Measurements from ENCODE around the gene DAB1. TPM values are rescaled to one million over a fixed set of nuclear protein-coding genes. Genes with fewer than 3 reads are reported as not detected.

Gene DAB1
- total and polyA plus RNA-seq, 10 of the 15 experiments (the other 5 are each of a cell fraction or from before 2014, with no cell fraction given), result 0.02 to 0.10 (median 0.03) TPM; not detected in 5

- TF ChIP-seq TCF7 (IDR thresholded peaks at IDR 0.05; ENCODE audit: borderline replicate concordance), result no peak
- TF ChIP-seq MTA2 (IDR thresholded peaks at IDR 0.05; ENCODE audit: low read depth), result no peak
- TF ChIP-seq NFYA (IDR thresholded peaks at IDR 0.05; ENCODE audit: borderline replicate concordance, low read depth, low read length), result no peak
- no peak for TF ChIP-seq RUNX3 (IDR thresholded peaks at IDR 0.05; ENCODE audit: low read length)
- no peak for TF ChIP-seq CHD1 (IDR thresholded peaks at IDR 0.05; ENCODE audit: low read depth, low read length)
- TF ChIP-seq ETV6 (conservative IDR thresholded peaks at IDR 0.05 in 1 of 2, IDR thresholded peaks at IDR 0.05 in 1 of 2; ENCODE audit: borderline replicate concordance in 1 of 2, low read depth in 1 of 2), result no peak
- no peak for TF ChIP-seq USF2 (IDR thresholded peaks at IDR 0.05; ENCODE audit: borderline replicate concordance, low read depth, low read length)
- TF ChIP-seq CBX3 (IDR thresholded peaks at IDR 0.05; ENCODE audit: borderline replicate concordance, low read depth), result no peak
These were observed 13.4 kb downstream of the DAB1 start (continued) for GRCh38 chr1:57410508-57410907.

DNA sequence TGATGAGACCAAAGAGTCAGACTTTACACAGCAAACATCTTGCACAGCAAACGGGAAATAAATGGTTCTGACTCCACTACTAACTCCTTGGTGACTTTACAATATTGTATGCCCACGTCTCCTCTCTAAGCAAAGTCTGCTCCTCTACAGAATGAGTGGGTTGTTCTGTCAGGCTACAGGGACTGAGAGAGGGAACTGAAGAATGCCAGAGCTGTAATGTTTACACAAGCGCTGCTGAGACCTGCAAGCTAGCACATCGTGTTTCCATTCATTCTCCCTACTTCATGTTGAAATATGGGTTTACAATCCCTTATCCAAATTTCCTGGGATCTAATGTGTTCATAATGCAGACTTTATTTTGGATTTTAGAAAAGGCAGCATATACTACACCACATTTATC lies 15.9 kb downstream of the DAB1 start:
- H3K4me2 ChIP-seq (ENCODE audit: control insufficient read depth, insufficient read depth), result no peak overlapping the region
- H3K27ac ChIP-seq (ENCODE audit: control insufficient read depth, insufficient read depth), result no peak overlapping the region
- no peaks in the 10 kb centered on the region for H3K27me3 ChIP-seq (replicated peaks in 1 of 2; ENCODE audit: control insufficient read depth in 2 of 2, insufficient read depth in 2 of 2, low read length in 1 of 2)
- H3K4me1 ChIP-seq (ENCODE audit: control insufficient read depth, insufficient read depth, low read length), result no peaks in the 10 kb centered on the region
- no peak for ATAC-seq
- no TSS peak for BruUV-seq (replicated peaks)
- POLR2A ChIA-PET, result no interaction called here
- CTCF ChIA-PET, result no interaction called here
- SMC1A ChIA-PET (ENCODE audit: uncharacterized antibody, unreplicated experiment), result no interaction called here
- intact Hi-C loops (cut with micrococcal nuclease; ENCODE audit: unreplicated experiment) (no loop called here), in situ Hi-C loops (cut with MboI) (no loop called here)
- no peak overlapping the region for H2AFZ ChIP-seq (ENCODE audit: control insufficient read depth, low read depth, low read length)
- no peak for DNase-seq (ENCODE audit: low read depth, low spot score)
- no peaks in the 10 kb centered on the region for H3K36me3 ChIP-seq (ENCODE audit: control insufficient read depth in 2 of 2, insufficient read depth in 2 of 2, low read length in 1 of 2)
- H3K4me3 ChIP-seq, result no peak overlapping the region
- H4K20me1 ChIP-seq (ENCODE audit: control insufficient read depth, insufficient read depth), result no peaks in the 10 kb centered on the region
- no peaks in the 10 kb centered on the region for H3K79me2 ChIP-seq (ENCODE audit: control insufficient read depth, insufficient read depth, low read length)
- no peaks in the 10 kb centered on the region for H3K9me3 ChIP-seq (replicated peaks; ENCODE audit: control insufficient read depth, insufficient read depth, low read length)
- no peak for FAIRE-seq
- WGBS (ENCODE audit: insufficient coverage, insufficient replicate concordance, low lambda C conversion rate, missing lambda C conversion rate), result 17% methylated on average over 4 of the region's 4 CpGs
- RAD21 ChIA-PET (ENCODE audit: unreplicated experiment), result no interaction called here
- H3K9ac ChIP-seq (ENCODE audit: control insufficient read depth, insufficient read depth, low read length), result no peak overlapping the region
- TF ChIP-seq BACH1 (IDR thresholded peaks at IDR 0.05; ENCODE audit: borderline replicate concordance), result no peak
- no peak for TF ChIP-seq PRDM15 (CRISPR knock-in tag; IDR thresholded peaks at IDR 0.05)
- no peak for TF ChIP-seq SP1 (IDR thresholded peaks at IDR 0.05; ENCODE audit: low read depth, low read length)
- no peak for TF ChIP-seq SMARCA5 (IDR thresholded peaks at IDR 0.05)
- no peak for TF ChIP-seq CUX1 (IDR thresholded peaks at IDR 0.05; ENCODE audit: insufficient replicate concordance, low read depth, low read length)
- no peak for TF ChIP-seq POLR2A (IDR thresholded peaks at IDR 0.05; ENCODE audit: low read depth, low read length)
- TF ChIP-seq EED (IDR thresholded peaks at IDR 0.05; ENCODE audit: low read depth), result no peak
